Omental fat pad (tissue), 4 donors: Measurements from ENCODE around the gene RNF175. TPM values are rescaled to one million over a fixed set of nuclear protein-coding genes. Genes with fewer than 3 reads are reported as not detected.

Source experiments
- ATAC-seq: fragments of 150-250 bp; one replicate; pipeline ENCODE4 v1.9.1; 2016; ENCODE audit warnings: mild to moderate bottlenecking, moderate library complexity; ENCODE audit not compliant: low FRiP score
- DNase-seq: peaks from one replicate; pipeline ENCODE4 v3.0.0-alpha.2; 2019; ENCODE audit warnings: low spot score
- CTCF ChIP-seq, 3 donors: fragments of 450-650 bp; IDR thresholded peaks; one replicate each; pipeline ENCODE4 v1.5.1; 2016 to 2017; ENCODE audit warnings: antibody characterized with exemption in 3 of 3, mild to moderate bottlenecking in 3 of 3, moderate library complexity in 2 of 3
- total RNA-seq, 4 donors: library from RNA; depleted of rRNA; stranded (reverse); fragments of >200 nt; gene quantifications; one replicate each; pipeline ENCODE4 v1.1.0, GENCODE V29; 2016

RNF175 gene
- total RNA-seq, 4 donors from 2014 or later: 0.28 to 1.4 TPM; not detected in 2

GRCh38 chr4:153750197-153750817 is 9.5 kb downstream of the RNF175 start:
- peak; percentile 97 for ATAC-seq
- no peak for DNase-seq
- TF ChIP-seq CTCF (IDR thresholded peaks at IDR 0.05): no peak

GRCh38 chr4:153748378-153748777 is 11.4 kb downstream of the RNF175 start:
- no peak for DNase-seq
- peak; percentile 86 for ATAC-seq
- TF ChIP-seq CTCF (IDR thresholded peaks at IDR 0.05): no peak

- no peak for DNase-seq
- ATAC-seq: no peak
Measured at GRCh38 chr4:153747406-153747955, 12.3 kb downstream of the RNF175 start.

GRCh38 chr4:153745651-153746050 is 14.2 kb downstream of the RNF175 start:
- no peak for ATAC-seq
- no peak for DNase-seq
- no peak for TF ChIP-seq CTCF (IDR thresholded peaks at IDR 0.05)

More at GRCh38 chr4:153747406-153747955, 12.3 kb downstream of the RNF175 start:
- TF ChIP-seq CTCF (IDR thresholded peaks at IDR 0.05): no peak

GRCh38 chr4:153741541-153741940 is 18.3 kb downstream of the RNF175 start:
- TF ChIP-seq CTCF (IDR thresholded peaks at IDR 0.05): no peak
- DNase-seq: no peak
- no peak for ATAC-seq

GRCh38 chr4:153735906-153736461 is 23.8 kb downstream of the RNF175 start:
- DNase-seq (no peak), ATAC-seq (no peak)
- TF ChIP-seq CTCF (IDR thresholded peaks at IDR 0.05): no peak
